Upper lobe of left lung (tissue), 4 donors: Measurements from ENCODE around the gene ARPC5.

ENCODE experiments used
- POLR2A ChIP-seq, 4 donors: fragments of 450-650 bp; IDR thresholded peaks; one replicate each; pipeline ENCODE4 v1.5.1; 2016 to 2017; ENCODE audit warnings: antibody characterized with exemption in 4 of 4, mild to moderate bottlenecking in 2 of 4
- POLR2AphosphoS5 ChIP-seq, 2 donors: sonication (generic); formaldehyde crosslinking; IDR thresholded peaks; one replicate each; pipeline ENCODE4 v1.5.1; 2017; ENCODE audit warnings: antibody characterized with exemption in 2 of 2

DNA sequence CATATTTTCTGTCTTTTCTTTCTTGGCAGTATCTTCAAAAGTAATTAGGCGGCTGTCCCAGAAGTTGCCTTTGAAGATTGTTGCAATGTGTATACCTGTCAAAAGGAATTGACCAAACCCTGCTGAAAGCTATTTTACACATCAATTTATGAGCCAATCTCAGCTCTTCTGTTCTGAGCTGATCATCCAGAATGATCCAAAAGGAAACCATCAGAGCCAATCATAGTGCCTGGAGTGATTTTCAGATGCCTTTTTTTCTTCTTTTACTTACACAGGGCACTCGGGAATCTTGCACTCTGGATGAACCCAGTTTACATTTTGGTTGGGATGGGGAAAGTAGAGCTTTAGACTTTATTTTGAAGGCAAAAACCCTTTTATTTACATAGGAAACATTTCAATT is 39.3 kb upstream of the ARPC5 start:
- TF ChIP-seq POLR2A (IDR thresholded peaks at IDR 0.05) = no peak
- TF ChIP-seq POLR2AphosphoS5 (IDR thresholded peaks at IDR 0.05) = no peak
